Neuronal stem cell (in vitro differentiated cells): Measurements from ENCODE around the gene NBPF6. TPM values are rescaled to one million over a fixed set of nuclear protein-coding genes. Genes with fewer than 3 reads are reported as not detected.
"Not testable (repeated sequence)": the region's sequence is repeated elsewhere in the genome, so short reads cannot be mapped to it uniquely, and the experiment has no call there.

Source experiments
- DNase-seq: peaks from one replicate; pipeline ENCODE4 v3.0.0-alpha.2; 2013; ENCODE audit warnings: low spot score
- H2AFZ ChIP-seq: one replicate; pipeline ENCODE4 v1.6.1; 2013; ENCODE audit warnings: mild to moderate bottlenecking, low read length, inconsistent platforms
- H2AK5ac ChIP-seq: 2 replicates; pipeline ENCODE4 v1.6.1; 2013; ENCODE audit warnings: low read depth, mild to moderate bottlenecking, inconsistent platforms, low read length, moderate library complexity, mixed read lengths
- H2BK120ac ChIP-seq: 2 replicates; pipeline ENCODE4 v1.6.1; 2013; ENCODE audit warnings: low read depth, mild to moderate bottlenecking, inconsistent platforms, low read length, moderate library complexity, mixed read lengths
- H2BK12ac ChIP-seq: one replicate; pipeline ENCODE4 v1.6.1; 2013; ENCODE audit warnings: low read length, inconsistent platforms
- H2BK15ac ChIP-seq: 2 replicates; pipeline ENCODE4 v1.6.1; 2013; ENCODE audit warnings: mild to moderate bottlenecking, low read length, inconsistent platforms, mixed read lengths
- H2BK5ac ChIP-seq: one replicate; pipeline ENCODE4 v1.6.1; 2013; ENCODE audit warnings: inconsistent platforms, mild to moderate bottlenecking, low read length, moderate library complexity
- H3K14ac ChIP-seq: one replicate; pipeline ENCODE4 v1.6.1; 2013; ENCODE audit warnings: low read length, inconsistent platforms
- H3K18ac ChIP-seq: 2 replicates; pipeline ENCODE4 v1.6.1; 2013; ENCODE audit warnings: low read length, inconsistent platforms
- H3K23ac ChIP-seq: 2 replicates; pipeline ENCODE4 v1.6.1; 2013; ENCODE audit warnings: low read depth, mild to moderate bottlenecking, mixed read lengths, low read length, inconsistent platforms; ENCODE audit not compliant: poor library complexity
- H3K27ac ChIP-seq: replicated peaks from 3 replicates; pipeline ENCODE4 v1.5.1; 2013; ENCODE audit warnings: low read length, inconsistent platforms
- H3K27me3 ChIP-seq, 3 experiments: 2 replicates each; pipeline ENCODE4 v1.6.1; 2013; ENCODE audit warnings: low read length in 3 of 3, mild to moderate bottlenecking in 2 of 3, inconsistent platforms in 1 of 3, low read depth in 1 of 3, mixed read lengths in 1 of 3, moderate library complexity in 1 of 3; ENCODE audit not compliant: control insufficient read depth in 3 of 3, insufficient read depth in 3 of 3
- H3K36me3 ChIP-seq, 2 donors: replicated peaks in 1 of 2; 2 replicates each; pipeline ENCODE4 v1.6.1; 2013; ENCODE audit warnings: low read length in 2 of 2; ENCODE audit not compliant: control insufficient read depth in 2 of 2, insufficient read depth in 2 of 2
- H3K4ac ChIP-seq: 2 replicates; pipeline ENCODE4 v1.6.1; 2013; ENCODE audit warnings: inconsistent platforms, mild to moderate bottlenecking, low read length, moderate library complexity
- H3K4me1 ChIP-seq, 2 donors: 1 replicate in 1 of 2; 2 replicates in 1 of 2; pipeline ENCODE4 v1.6.1; 2013; ENCODE audit warnings: low read length in 2 of 2, low read depth in 1 of 2; ENCODE audit not compliant: control insufficient read depth in 2 of 2, insufficient read depth in 1 of 2
- H3K4me2 ChIP-seq: one replicate; pipeline ENCODE4 v1.6.1; 2013; ENCODE audit warnings: mild to moderate bottlenecking, low read length, inconsistent platforms; ENCODE audit not compliant: insufficient read depth, poor library complexity, severe bottlenecking
- H3K4me3 ChIP-seq, 2 donors: 2 replicates each; pipeline ENCODE4 v1.5.1; 2013; ENCODE audit warnings: low read length in 2 of 2, mild to moderate bottlenecking in 2 of 2, inconsistent platforms in 1 of 2, moderate library complexity in 1 of 2
- H3K79me1 ChIP-seq: one replicate; pipeline ENCODE4 v1.6.1; 2013; ENCODE audit warnings: low read depth, mild to moderate bottlenecking, inconsistent platforms, low read length, moderate library complexity
- H3K9ac ChIP-seq: one replicate; pipeline ENCODE4 v1.6.1; 2013; ENCODE audit warnings: mild to moderate bottlenecking, low read depth, low read length, inconsistent platforms; ENCODE audit not compliant: poor library complexity
- H3K9me3 ChIP-seq, 2 donors: replicated peaks in 1 of 2; 2 replicates each; pipeline versions ENCODE3 to v1.6.1; 2013; ENCODE audit warnings: low read length in 2 of 2, mild to moderate bottlenecking in 2 of 2, inconsistent platforms in 1 of 2, low read depth in 1 of 2, mixed read lengths in 1 of 2, moderate library complexity in 1 of 2; ENCODE audit not compliant: control insufficient read depth in 2 of 2, insufficient read depth in 1 of 2
- H4K8ac ChIP-seq: one replicate; pipeline ENCODE4 v1.6.1; 2013; ENCODE audit warnings: low read depth, mild to moderate bottlenecking, inconsistent platforms, low read length, moderate library complexity
- H4K91ac ChIP-seq: one replicate; pipeline ENCODE4 v1.6.1; 2013; ENCODE audit warnings: low read length, low read depth, mild to moderate bottlenecking, inconsistent platforms; ENCODE audit not compliant: poor library complexity
- WGBS, 2 donors: extraction: QIAGEN DNeasy Blood & Tissue Kit; methylation state at CpG; one replicate each; pipeline ENCODE4 v1.1.7; 2013; ENCODE audit warnings: missing lambda C conversion rate in 2 of 2, mixed read lengths in 1 of 2; ENCODE audit not compliant: insufficient read length in 2 of 2, insufficient replicate concordance in 1 of 2; ENCODE audit errors: extremely low coverage in 2 of 2; 5-methylcytosine and 5-hydroxymethylcytosine counted together
- polyA plus RNA-seq, 2 experiments: library from polyadenylated mRNA; stranded (reverse); fragments of 200-250 nt; gene quantifications; one replicate each; pipeline ENCODE4 v1.2.3, GENCODE V29; 2013

NBPF6 gene
- not detected for polyA plus RNA-seq (2013, experiment 1 of 2)
- not detected for polyA plus RNA-seq (2013, experiment 2 of 2)

- not testable (repeated sequence) for H3K23ac ChIP-seq, H3K27me3 ChIP-seq, H3K14ac ChIP-seq, H2BK120ac ChIP-seq, H3K4me2 ChIP-seq, H3K4ac ChIP-seq, H3K9ac ChIP-seq, H2AFZ ChIP-seq, H2AK5ac ChIP-seq, H3K27ac ChIP-seq, H3K18ac ChIP-seq, H4K91ac ChIP-seq, H3K4me1 ChIP-seq, H2BK5ac ChIP-seq, H3K9me3 ChIP-seq, DNase-seq, H2BK15ac ChIP-seq, H3K79me1 ChIP-seq, H3K4me3 ChIP-seq, H2BK12ac ChIP-seq, H4K8ac ChIP-seq, H3K36me3 ChIP-seq
- no CpG with 5 or more reads among the region's 5 CpGs for WGBS, 2 donors
Observed at GRCh38 chr1:108450043-108450442, at the start of gene NBPF6. NBPF6 (plus strand) TSS chr1:108450343; CDS start chr1:108450602, 259 bp downstream.

GRCh38 chr1:108411098-108411833 is 38.9 kb upstream of the NBPF6 start:
- H4K8ac ChIP-seq, H3K18ac ChIP-seq, H3K79me1 ChIP-seq, H2BK120ac ChIP-seq, H4K91ac ChIP-seq, H3K4me2 ChIP-seq, H3K4me1 ChIP-seq, H3K9ac ChIP-seq, H2AK5ac ChIP-seq, H3K27me3 ChIP-seq, H2BK12ac ChIP-seq, H2AFZ ChIP-seq, H3K27ac ChIP-seq, H3K4ac ChIP-seq, H3K9me3 ChIP-seq, H3K14ac ChIP-seq, H2BK5ac ChIP-seq, H3K4me3 ChIP-seq, H3K36me3 ChIP-seq, DNase-seq, H2BK15ac ChIP-seq, H3K23ac ChIP-seq: not testable (repeated sequence)
- WGBS, 2 donors, result no CpG with 5 or more reads among the region's 6 CpGs

GRCh38 chr1:108420129-108420528 is 30.0 kb upstream of the NBPF6 start:
- H3K36me3 ChIP-seq, H3K27me3 ChIP-seq, DNase-seq, H3K23ac ChIP-seq, H3K27ac ChIP-seq, H3K4me3 ChIP-seq, H2BK120ac ChIP-seq, H3K9ac ChIP-seq, H3K18ac ChIP-seq, H2BK12ac ChIP-seq, H4K8ac ChIP-seq, H2AK5ac ChIP-seq, H2BK5ac ChIP-seq, H3K9me3 ChIP-seq, H3K79me1 ChIP-seq, H3K4me1 ChIP-seq, H3K4me2 ChIP-seq, H2AFZ ChIP-seq, H3K4ac ChIP-seq, H2BK15ac ChIP-seq, H4K91ac ChIP-seq, H3K14ac ChIP-seq: not testable (repeated sequence)
- WGBS, 2 donors, result no CpG with 5 or more reads among the region's 5 CpGs

GRCh38 chr1:108421061-108421916 is 28.9 kb upstream of the NBPF6 start:
- H2BK12ac ChIP-seq, H3K27me3 ChIP-seq, H3K4me2 ChIP-seq, H4K91ac ChIP-seq, H3K4ac ChIP-seq, H3K18ac ChIP-seq, H4K8ac ChIP-seq, H3K27ac ChIP-seq, H3K14ac ChIP-seq, DNase-seq, H2AK5ac ChIP-seq, H3K36me3 ChIP-seq, H3K79me1 ChIP-seq, H2AFZ ChIP-seq, H2BK15ac ChIP-seq, H3K4me1 ChIP-seq, H2BK120ac ChIP-seq, H2BK5ac ChIP-seq, H3K23ac ChIP-seq, H3K4me3 ChIP-seq, H3K9ac ChIP-seq, H3K9me3 ChIP-seq: not testable (repeated sequence)
- no CpG with 5 or more reads among the region's 61 CpGs for WGBS, 2 donors
